HG03439 (cell line): ENCODE results near the gene SLC6A7.
"Not testable (repeated sequence)": the region's sequence is repeated elsewhere in the genome, so short reads cannot be mapped to it uniquely, and the experiment has no call there.

ENCODE experiments used
- ATAC-seq: cut with Tn5 transposase; IDR thresholded peaks from one replicate; pipeline ENCODE4 v1.9.1; 2021; ENCODE audit warnings: mild to moderate bottlenecking, moderate library complexity; ENCODE audit not compliant: unreplicated experiment

The SLC6A7 gene

GRCh38 chr5:150238646-150239045 is 48.8 kb downstream of the SLC6A7 start:
- ATAC-seq, result no peak

GRCh38 chr5:150239099-150239793 is 49.4 kb downstream of the SLC6A7 start:
- ATAC-seq, result no peak

- ATAC-seq, result no peak
Measured at GRCh38 chr5:150239794-150240122, 49.9 kb downstream of the SLC6A7 start.

DNA sequence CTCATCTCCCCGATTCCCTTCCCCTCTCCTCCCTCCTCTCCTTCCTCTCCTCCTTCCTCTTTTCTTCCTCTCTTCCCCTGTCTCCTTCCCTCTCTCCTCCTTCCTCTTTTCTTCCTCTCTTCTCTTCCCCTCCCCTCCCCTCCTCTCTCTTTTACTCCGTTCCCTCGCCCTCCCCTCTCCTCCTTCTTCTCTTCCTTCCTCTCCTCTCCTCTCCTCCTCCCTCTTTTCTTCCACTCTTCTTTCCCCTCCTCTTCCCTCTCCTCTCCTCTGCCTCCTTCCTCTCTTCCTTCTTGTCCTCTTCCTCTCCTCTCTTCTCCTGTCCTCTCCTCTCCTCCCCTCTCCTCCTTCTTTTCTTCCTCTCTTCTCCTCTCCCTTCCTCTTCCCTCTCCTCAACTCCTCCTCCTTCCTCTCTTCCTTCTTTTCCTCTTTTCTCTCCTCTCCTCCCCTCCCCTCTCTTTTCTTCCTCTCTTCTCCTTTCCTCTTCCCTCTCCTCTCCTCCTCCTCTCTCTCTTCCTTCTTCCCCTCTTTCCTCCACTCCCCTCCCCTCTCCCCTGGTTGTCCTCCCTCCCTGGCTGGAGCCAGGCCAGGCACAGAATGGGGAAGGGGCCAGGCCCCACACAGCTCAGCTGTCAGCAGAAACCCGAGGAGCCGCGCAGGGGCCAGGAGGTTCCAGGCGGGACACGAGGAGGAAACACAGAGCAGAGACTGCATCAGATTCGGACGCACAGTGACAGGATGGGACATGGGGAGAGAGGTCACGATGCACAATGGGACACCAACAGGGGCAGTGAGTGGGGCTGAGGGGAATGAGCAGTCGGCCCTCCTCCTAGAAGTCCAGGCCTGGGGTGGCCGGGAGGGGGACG is 51.7 kb downstream of the SLC6A7 start:
- ATAC-seq, result no peak

- no peak for ATAC-seq
Measured at GRCh38 chr5:150242251-150242894, 52.5 kb downstream of the SLC6A7 start.

DNA sequence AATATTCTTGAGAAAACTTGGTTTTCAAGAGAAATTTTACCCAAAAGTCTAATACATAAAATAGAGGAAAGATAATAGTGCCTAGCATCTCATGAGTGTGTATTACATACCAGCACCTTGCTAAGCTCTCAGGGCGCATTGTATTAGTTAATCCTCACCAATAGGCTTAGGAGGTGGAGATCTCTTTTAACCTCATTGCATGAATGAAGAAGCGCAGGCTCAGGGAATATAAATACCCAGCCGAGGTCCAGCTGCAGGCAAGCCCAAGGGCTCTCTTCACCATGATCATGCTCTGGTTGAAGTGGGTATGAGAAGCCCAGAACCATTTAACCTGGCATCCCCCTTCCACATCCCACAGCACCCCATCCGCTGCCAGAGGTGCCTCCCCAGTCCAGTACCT is 53.7 kb downstream of the SLC6A7 start:
- no peak for ATAC-seq

- ATAC-seq, result no peak
Measured at GRCh38 chr5:150244209-150244608, 54.3 kb downstream of the SLC6A7 start.

GRCh38 chr5:150245111-150245789 is 55.4 kb downstream of the SLC6A7 start:
- ATAC-seq, result no peak

GRCh38 chr5:150245808-150246207 is 55.9 kb downstream of the SLC6A7 start:
- no peak for ATAC-seq

DNA sequence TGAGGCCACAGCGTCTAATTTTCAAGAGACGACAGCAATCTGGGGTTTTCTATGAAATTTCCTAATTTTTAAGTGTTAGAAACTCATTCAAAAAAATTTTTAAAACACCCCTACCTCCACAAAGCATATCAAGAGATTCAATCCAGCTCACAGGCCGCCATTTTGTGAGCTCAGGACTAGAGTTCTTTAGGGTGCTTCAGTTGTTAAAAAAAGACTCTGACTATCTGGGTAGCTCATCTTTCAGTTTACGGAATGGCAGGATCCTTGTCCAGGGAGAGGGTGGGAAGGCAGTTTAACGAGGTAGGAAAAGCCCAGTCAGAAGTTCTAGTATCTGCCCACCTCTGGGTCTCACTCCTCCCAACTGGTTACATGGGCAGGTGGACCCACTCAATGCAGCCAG is 56.6 kb downstream of the SLC6A7 start:
- ATAC-seq, result no peak

DNA sequence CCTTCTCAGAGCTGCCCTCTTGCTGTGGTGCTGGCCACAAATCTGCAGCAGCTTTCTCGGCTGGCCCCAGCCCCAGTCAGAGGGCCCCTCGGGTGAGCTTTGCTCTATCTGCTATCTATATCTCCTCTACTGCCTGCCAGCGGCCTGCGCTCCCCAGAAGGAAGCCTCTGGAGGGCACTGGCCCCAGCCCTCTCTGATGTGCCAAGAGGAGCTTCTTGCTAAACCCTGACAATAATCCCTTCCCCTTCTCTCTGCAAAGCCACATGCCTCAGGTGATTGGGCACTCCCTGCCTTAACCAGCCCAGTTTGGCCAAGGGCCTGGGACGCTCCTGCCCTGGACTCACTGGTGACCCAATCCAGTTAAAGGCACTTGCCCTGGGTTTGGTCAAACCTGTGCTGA is 57.0 kb downstream of the SLC6A7 start:
- ATAC-seq, result no peak

DNA sequence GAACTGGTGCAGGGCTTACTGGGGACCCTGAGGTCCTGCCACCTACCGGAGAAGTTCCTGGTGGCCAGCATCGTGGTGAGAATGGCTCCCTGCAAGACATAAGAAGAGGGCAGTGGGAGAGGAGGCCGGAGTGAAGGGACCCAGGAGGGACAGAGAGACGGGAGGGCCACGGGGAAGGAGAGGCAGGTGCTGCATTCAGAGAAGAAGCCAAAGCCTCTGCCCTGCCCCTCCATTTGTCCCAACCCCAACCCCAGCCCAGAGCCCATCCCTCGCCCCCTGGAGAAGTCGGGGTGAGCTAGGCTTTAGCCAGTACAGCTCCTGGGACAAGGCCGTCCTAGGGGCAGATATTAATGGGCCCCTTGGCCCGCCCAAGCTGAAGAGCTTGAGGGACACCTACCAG is 57.9 kb downstream of the SLC6A7 start:
- no peak for ATAC-seq

- ATAC-seq, result not testable (repeated sequence)
Measured at GRCh38 chr5:150248493-150248892, 58.6 kb downstream of the SLC6A7 start.

DNA sequence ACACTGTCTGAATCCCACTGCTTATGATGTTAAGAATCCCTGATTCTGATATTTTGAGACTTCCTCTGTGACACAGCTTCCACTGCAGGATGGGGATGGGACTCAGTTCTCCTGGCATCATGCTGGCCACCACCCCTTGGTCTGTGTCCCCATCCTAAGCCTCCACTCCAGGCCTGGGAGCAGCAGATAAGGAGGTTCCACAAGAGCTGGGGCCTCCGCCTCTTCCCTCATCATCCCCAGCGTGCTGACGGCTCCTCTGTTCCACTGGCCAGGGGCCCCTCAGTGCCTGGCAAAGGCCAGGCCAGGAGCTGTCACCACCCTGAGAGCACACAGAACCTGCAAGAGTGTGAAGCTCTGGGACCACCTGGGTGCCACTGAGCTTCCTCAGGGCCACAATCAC is 59.1 kb downstream of the SLC6A7 start:
- ATAC-seq, result no peak

DNA sequence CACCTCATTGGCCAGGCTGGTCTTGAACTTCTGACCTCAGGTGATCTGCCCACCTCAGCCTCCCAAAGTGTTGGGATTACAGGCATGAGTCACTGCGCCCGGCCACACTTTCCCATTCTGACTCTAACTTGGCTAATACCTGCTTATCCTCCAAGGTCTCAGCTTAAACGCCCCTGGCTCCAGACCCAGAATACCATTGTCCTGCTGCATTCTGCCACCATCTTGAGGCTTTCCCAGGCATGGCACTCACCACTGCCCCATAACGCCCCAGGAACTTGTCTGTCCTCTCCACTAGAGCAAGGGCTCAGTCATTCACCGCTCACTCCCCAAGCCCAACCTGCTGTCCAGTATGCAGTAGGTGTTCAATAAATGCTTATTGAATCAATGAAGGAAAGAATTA is 59.9 kb downstream of the SLC6A7 start:
- no peak for ATAC-seq

DNA sequence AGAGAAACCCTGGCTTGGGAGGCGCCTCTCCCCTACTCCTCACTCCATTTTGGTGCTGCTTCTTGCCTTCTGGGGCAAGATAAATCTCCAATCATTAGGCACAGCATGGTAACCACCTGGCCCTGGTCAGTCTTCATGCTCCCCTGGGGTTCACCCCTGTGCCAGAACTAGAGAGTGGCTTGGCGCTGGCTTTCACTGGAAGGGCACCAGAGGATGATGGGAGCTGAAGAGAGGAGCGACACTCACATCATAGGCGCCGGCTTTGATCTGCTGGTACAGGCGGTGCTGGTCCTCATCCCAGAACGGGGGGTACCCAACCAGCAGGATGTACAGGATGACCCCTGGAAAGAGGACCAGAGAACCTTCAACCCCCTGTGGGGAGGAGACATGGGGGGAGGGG is 61.6 kb downstream of the SLC6A7 start:
- ATAC-seq, result no peak

DNA sequence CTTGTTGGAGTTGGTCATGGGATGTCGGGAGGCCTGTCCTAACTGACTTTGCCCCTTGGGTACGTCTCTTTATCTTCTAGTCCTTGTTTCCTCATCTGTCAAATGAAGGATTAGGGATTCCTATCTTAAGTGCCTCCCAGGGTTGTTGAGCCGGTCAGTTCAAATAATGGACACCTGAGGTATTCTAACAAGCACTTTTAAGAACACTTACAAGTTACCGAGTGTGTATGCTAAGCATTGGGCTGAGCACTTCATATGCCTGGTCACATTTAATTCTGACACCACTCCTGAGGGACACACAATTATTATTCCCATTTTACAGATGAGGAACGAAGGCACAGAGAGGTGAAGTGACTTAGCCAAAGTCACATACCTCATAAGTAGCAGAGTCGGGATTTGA is 62.6 kb downstream of the SLC6A7 start:
- ATAC-seq, result no peak

DNA sequence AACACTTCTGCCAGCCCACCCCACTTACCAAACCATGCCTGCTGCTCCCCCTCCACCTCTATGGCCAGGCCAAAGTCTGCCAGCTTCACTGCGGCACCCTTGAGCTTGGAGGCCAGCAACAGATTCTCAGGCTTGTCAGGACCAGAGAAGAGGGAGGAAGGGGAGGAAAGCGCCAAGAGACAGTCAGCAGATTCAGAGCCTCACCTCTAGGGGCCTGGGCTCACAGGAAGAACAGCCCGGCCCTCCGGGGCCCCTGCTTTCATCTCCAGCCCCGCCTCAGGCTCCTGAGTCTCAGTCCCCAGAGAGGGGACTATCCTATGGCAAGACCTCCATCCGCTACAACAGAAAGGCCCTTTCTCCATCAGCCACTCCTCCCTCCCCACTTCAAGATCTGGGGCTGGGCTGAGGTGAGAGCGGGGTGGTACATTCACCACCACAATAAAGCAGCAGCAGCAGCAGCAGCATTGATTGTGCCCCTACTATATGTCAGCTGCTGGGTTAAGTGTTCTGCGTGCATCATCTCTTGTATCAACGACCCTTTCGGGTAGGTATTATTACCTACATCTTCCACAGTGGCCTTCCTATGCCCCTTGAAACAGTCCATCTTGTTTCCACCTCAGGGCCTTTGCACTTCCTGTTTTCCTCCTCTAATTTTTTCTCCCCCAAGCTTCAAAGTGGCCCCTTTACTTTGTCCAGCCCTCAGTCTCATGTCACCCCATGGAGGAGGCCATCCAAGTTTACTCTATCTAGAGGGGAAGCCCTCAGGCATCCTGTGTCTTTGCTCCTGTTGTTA is 63.8 kb downstream of the SLC6A7 start:
- ATAC-seq, result no peak

- ATAC-seq, result no peak
Measured at GRCh38 chr5:150254363-150254762, 64.5 kb downstream of the SLC6A7 start.

DNA sequence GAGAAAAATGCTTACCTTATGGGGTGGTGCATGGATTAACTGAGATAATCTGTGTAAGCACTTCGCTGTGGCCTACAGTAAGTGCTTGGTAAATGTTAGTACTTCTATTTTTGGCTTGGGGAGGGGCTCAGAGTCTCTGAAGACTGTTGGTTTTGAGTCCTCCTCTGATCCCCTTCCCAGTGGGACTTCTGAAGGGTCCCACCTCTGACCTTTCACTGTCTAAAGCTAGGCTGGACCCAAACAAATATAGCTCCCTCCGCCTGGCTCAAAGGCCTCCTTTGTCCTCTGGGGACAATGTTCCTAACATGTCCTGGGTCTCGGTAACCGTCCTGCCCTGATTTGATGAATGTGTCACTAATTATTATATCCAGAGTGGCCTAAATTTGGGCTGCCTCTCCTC is 64.9 kb downstream of the SLC6A7 start:
- ATAC-seq, result no peak
